22Rv1 (cell line): Measurements from ENCODE around the gene CAMKV.
"Not testable (repeated sequence)": the region's sequence is repeated elsewhere in the genome, so short reads cannot be mapped to it uniquely, and the experiment has no call there.

Experiments used
- ZFX ChIP-seq: fragments of 450-650 bp; IDR thresholded peaks from 2 replicates; pipeline ENCODE4 v1.6.1; 2017; ENCODE audit warnings: antibody characterized with exemption, borderline replicate concordance
- TF ChIP-seq, protein P1 (sequence below): fragments of 450-650 bp; IDR thresholded peaks from 2 replicates; pipeline ENCODE4 v1.5.1; 2017; ENCODE audit warnings: mild to moderate bottlenecking

GRCh38 chr3:49823131-49823530, 46.6 kb downstream of the CAMKV start:
- TF ChIP-seq, protein P1, sequence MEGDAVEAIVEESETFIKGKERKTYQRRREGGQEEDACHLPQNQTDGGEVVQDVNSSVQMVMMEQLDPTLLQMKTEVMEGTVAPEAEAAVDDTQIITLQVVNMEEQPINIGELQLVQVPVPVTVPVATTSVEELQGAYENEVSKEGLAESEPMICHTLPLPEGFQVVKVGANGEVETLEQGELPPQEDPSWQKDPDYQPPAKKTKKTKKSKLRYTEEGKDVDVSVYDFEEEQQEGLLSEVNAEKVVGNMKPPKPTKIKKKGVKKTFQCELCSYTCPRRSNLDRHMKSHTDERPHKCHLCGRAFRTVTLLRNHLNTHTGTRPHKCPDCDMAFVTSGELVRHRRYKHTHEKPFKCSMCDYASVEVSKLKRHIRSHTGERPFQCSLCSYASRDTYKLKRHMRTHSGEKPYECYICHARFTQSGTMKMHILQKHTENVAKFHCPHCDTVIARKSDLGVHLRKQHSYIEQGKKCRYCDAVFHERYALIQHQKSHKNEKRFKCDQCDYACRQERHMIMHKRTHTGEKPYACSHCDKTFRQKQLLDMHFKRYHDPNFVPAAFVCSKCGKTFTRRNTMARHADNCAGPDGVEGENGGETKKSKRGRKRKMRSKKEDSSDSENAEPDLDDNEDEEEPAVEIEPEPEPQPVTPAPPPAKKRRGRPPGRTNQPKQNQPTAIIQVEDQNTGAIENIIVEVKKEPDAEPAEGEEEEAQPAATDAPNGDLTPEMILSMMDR: not testable (repeated sequence)
- not testable (repeated sequence) for TF ChIP-seq ZFX
